K562 (cell line): ENCODE results near the gene DCAF7. TPM values are rescaled to one million over a fixed set of nuclear protein-coding genes. Genes with fewer than 3 reads are reported as not detected.

Experiments
- polyA plus RNA-seq, 8 experiments: library from polyadenylated mRNA; depleted of rRNA in 4 of 8; stranded (reverse) in 5 of 8; unstranded in 3 of 8; fragments of >200 nt; fragmentation: Nextera tagmentation in 2 of 8; fragmentation: Illumina TruSeq in 1 of 8; extraction: Ambion mirVana in 2 of 8; extraction: Trizol in 1 of 8; gene quantifications; 2 replicates each; pipeline versions ENCODE4 v1.2.1 to v1.2.3, GENCODE V29; 2011 to 2014; ENCODE audit warnings: inconsistent platforms in 1 of 8, missing spikeins in 1 of 8
- small RNA-seq: library from RNA; depleted of rRNA; stranded (forward); fragments of <200 nt; gene quantifications from one replicate; pipeline ENCODE3, GENCODE V24; 2014
- total RNA-seq, 7 experiments: library from RNA; depleted of rRNA in 6 of 7; stranded (reverse); fragments of >200 nt in 6 of 7; fragmentation: Illumina TruSeq in 2 of 7; extraction: Trizol in 2 of 7; gene quantifications; 2 replicates each; pipeline versions ENCODE4 v1.2.1 to v1.2.3, GENCODE V29; 2011 to 2021; ENCODE audit warnings: low replicate concordance in 1 of 7

The DCAF7 gene
- total and polyA plus RNA-seq, 9 of the 15 experiments (the other 6 are each of a cell fraction or from before 2014, with no cell fraction given) = 30.8 to 123 (median 40.2) TPM

Small RNA genes lying within 50 kb of the gene (small RNA-seq; reads per million reads assigned to genes)
- gene RNU6-288P = not detected

Other genes with a start within 250 kb of the DCAF7 start
Only the 7 nearest of the 9 such genes appear.
- gene CYB561, start 104.2 kb upstream of the DCAF7 start, total RNA-seq (2014; rRNA removed) = 21.0 and 25.8 TPM in 2 replicates
- 11.9 and 12.8 TPM in 2 replicates for gene CYB561, start 104.2 kb upstream of the DCAF7 start, total RNA-seq (2014; rRNA removed; fragmentation: Illumina TruSeq; extraction: Trizol)
- 15.8 and 17.4 TPM in 2 replicates for gene CYB561, start 104.2 kb upstream of the DCAF7 start, total RNA-seq (2015; rRNA removed; fragmentation: Illumina TruSeq; extraction: Trizol)
- gene CYB561, start 104.2 kb upstream of the DCAF7 start, total RNA-seq (2021) = 26.3 and 30.8 TPM in 2 replicates
- gene CYB561, start 104.2 kb upstream of the DCAF7 start, polyA plus RNA-seq (2011; rRNA removed) = 15.0 and 16.5 TPM in 2 replicates
- 21.6 and 25.2 TPM in 2 replicates for gene CYB561, start 104.2 kb upstream of the DCAF7 start, polyA plus RNA-seq (2014; fragmentation: Illumina TruSeq; extraction: Trizol)
- 1 to 10 TPM; 4.0 to 4.9 TPM for gene CYB561, start 104.2 kb upstream of the DCAF7 start, polyA plus RNA-seq (2014; fragmentation: Nextera tagmentation; extraction: Ambion mirVana)
- 27.9 and 31.3 TPM in 2 replicates for gene CYB561, start 104.2 kb upstream of the DCAF7 start, polyA plus RNA-seq (2014; rRNA removed)
- gene ACE, start 73.4 kb upstream of the DCAF7 start, total RNA-seq (2014; rRNA removed) = 0.61 and 2.5 TPM in 2 replicates
- 0.18 and 0.29 TPM in 2 replicates for gene ACE, start 73.4 kb upstream of the DCAF7 start, total RNA-seq (2014; rRNA removed; fragmentation: Illumina TruSeq; extraction: Trizol)
- 0.34 and 0.54 TPM in 2 replicates for gene ACE, start 73.4 kb upstream of the DCAF7 start, total RNA-seq (2015; rRNA removed; fragmentation: Illumina TruSeq; extraction: Trizol)
- 1.6 and 1.8 TPM in 2 replicates for gene ACE, start 73.4 kb upstream of the DCAF7 start, total RNA-seq (2021)
- gene ACE, start 73.4 kb upstream of the DCAF7 start, polyA plus RNA-seq (2011; rRNA removed) = 0.22 and 0.29 TPM in 2 replicates
- 0.39 and 0.53 TPM in 2 replicates for gene ACE, start 73.4 kb upstream of the DCAF7 start, polyA plus RNA-seq (2014; fragmentation: Illumina TruSeq; extraction: Trizol)
- under 1 TPM in 1 of 2 experiments, not detected in 1; 0.07 TPM for gene ACE, start 73.4 kb upstream of the DCAF7 start, polyA plus RNA-seq (2014; fragmentation: Nextera tagmentation; extraction: Ambion mirVana)
- gene ACE, start 73.4 kb upstream of the DCAF7 start, polyA plus RNA-seq (2014; rRNA removed) = 0.71 and 1.7 TPM in 2 replicates
- gene KCNH6, start 27.1 kb upstream of the DCAF7 start, total RNA-seq (2014; rRNA removed) = not detected in 2 replicates
- not detected in 2 replicates for gene KCNH6, start 27.1 kb upstream of the DCAF7 start, total RNA-seq (2014; rRNA removed; fragmentation: Illumina TruSeq; extraction: Trizol)
- not detected in 2 replicates for gene KCNH6, start 27.1 kb upstream of the DCAF7 start, total RNA-seq (2015; rRNA removed; fragmentation: Illumina TruSeq; extraction: Trizol)
- not detected in 2 replicates for gene KCNH6, start 27.1 kb upstream of the DCAF7 start, total RNA-seq (2021)
- gene KCNH6, start 27.1 kb upstream of the DCAF7 start, polyA plus RNA-seq (2011; rRNA removed) = not detected in 2 replicates
- not detected in 2 replicates for gene KCNH6, start 27.1 kb upstream of the DCAF7 start, polyA plus RNA-seq (2014; fragmentation: Illumina TruSeq; extraction: Trizol)
- not detected for gene KCNH6, start 27.1 kb upstream of the DCAF7 start, polyA plus RNA-seq (2014; fragmentation: Nextera tagmentation; extraction: Ambion mirVana)
- not detected in 2 replicates for gene KCNH6, start 27.1 kb upstream of the DCAF7 start, polyA plus RNA-seq (2014; rRNA removed)
- 18.7 and 23.9 TPM in 2 replicates for gene TACO1, start 50.4 kb downstream of the DCAF7 start, total RNA-seq (2014; rRNA removed)
- gene TACO1, start 50.4 kb downstream of the DCAF7 start, total RNA-seq (2014; rRNA removed; fragmentation: Illumina TruSeq; extraction: Trizol) = 24.7 and 25.2 TPM in 2 replicates
- gene TACO1, start 50.4 kb downstream of the DCAF7 start, total RNA-seq (2015; rRNA removed; fragmentation: Illumina TruSeq; extraction: Trizol) = 29.6 and 30.9 TPM in 2 replicates
- 40.8 and 42.1 TPM in 2 replicates for gene TACO1, start 50.4 kb downstream of the DCAF7 start, total RNA-seq (2021)
- 26.9 and 33.2 TPM in 2 replicates for gene TACO1, start 50.4 kb downstream of the DCAF7 start, polyA plus RNA-seq (2011; rRNA removed)
- 31.9 and 40.3 TPM in 2 replicates for gene TACO1, start 50.4 kb downstream of the DCAF7 start, polyA plus RNA-seq (2014; fragmentation: Illumina TruSeq; extraction: Trizol)
- gene TACO1, start 50.4 kb downstream of the DCAF7 start, polyA plus RNA-seq (2014; fragmentation: Nextera tagmentation; extraction: Ambion mirVana) = 10 to 100 TPM; 10.3 to 10.4 TPM
- gene TACO1, start 50.4 kb downstream of the DCAF7 start, polyA plus RNA-seq (2014; rRNA removed) = 41.6 and 42.3 TPM in 2 replicates
- 11.7 and 14.6 TPM in 2 replicates for gene MAP3K3, start 71.9 kb downstream of the DCAF7 start, total RNA-seq (2014; rRNA removed)
- gene MAP3K3, start 71.9 kb downstream of the DCAF7 start, total RNA-seq (2014; rRNA removed; fragmentation: Illumina TruSeq; extraction: Trizol) = 9.0 and 9.4 TPM in 2 replicates
- 12.7 and 12.8 TPM in 2 replicates for gene MAP3K3, start 71.9 kb downstream of the DCAF7 start, total RNA-seq (2015; rRNA removed; fragmentation: Illumina TruSeq; extraction: Trizol)
- gene MAP3K3, start 71.9 kb downstream of the DCAF7 start, total RNA-seq (2021) = 15.0 and 16.5 TPM in 2 replicates
- gene MAP3K3, start 71.9 kb downstream of the DCAF7 start, polyA plus RNA-seq (2011; rRNA removed) = 13.4 and 14.4 TPM in 2 replicates
- gene MAP3K3, start 71.9 kb downstream of the DCAF7 start, polyA plus RNA-seq (2014; fragmentation: Illumina TruSeq; extraction: Trizol) = 12.1 and 12.9 TPM in 2 replicates
- 1 to 10 TPM in 1 of 2 experiments, under 1 TPM in 1; 0.69 to 1.7 TPM for gene MAP3K3, start 71.9 kb downstream of the DCAF7 start, polyA plus RNA-seq (2014; fragmentation: Nextera tagmentation; extraction: Ambion mirVana)
- 11.1 and 12.3 TPM in 2 replicates for gene MAP3K3, start 71.9 kb downstream of the DCAF7 start, polyA plus RNA-seq (2014; rRNA removed)
- 7.6 and 8.7 TPM in 2 replicates for gene LIMD2, start 149.6 kb downstream of the DCAF7 start, total RNA-seq (2014; rRNA removed)
- 0.70 and 0.76 TPM in 2 replicates for gene LIMD2, start 149.6 kb downstream of the DCAF7 start, total RNA-seq (2014; rRNA removed; fragmentation: Illumina TruSeq; extraction: Trizol)
- gene LIMD2, start 149.6 kb downstream of the DCAF7 start, total RNA-seq (2015; rRNA removed; fragmentation: Illumina TruSeq; extraction: Trizol) = 2.1 and 2.7 TPM in 2 replicates
- gene LIMD2, start 149.6 kb downstream of the DCAF7 start, total RNA-seq (2021) = 8.7 and 11.2 TPM in 2 replicates
- gene LIMD2, start 149.6 kb downstream of the DCAF7 start, polyA plus RNA-seq (2011; rRNA removed) = 5.6 and 5.8 TPM in 2 replicates
- 2.8 and 4.9 TPM in 2 replicates for gene LIMD2, start 149.6 kb downstream of the DCAF7 start, polyA plus RNA-seq (2014; fragmentation: Illumina TruSeq; extraction: Trizol)
- gene LIMD2, start 149.6 kb downstream of the DCAF7 start, polyA plus RNA-seq (2014; fragmentation: Nextera tagmentation; extraction: Ambion mirVana) = under 1 TPM; 0.07 to 0.18 TPM
- gene LIMD2, start 149.6 kb downstream of the DCAF7 start, polyA plus RNA-seq (2014; rRNA removed) = 8.7 and 11.1 TPM in 2 replicates
- gene STRADA, start 191.3 kb downstream of the DCAF7 start, total RNA-seq (2014; rRNA removed) = 10.6 and 12.9 TPM in 2 replicates
- 19.4 and 21.5 TPM in 2 replicates for gene STRADA, start 191.3 kb downstream of the DCAF7 start, total RNA-seq (2014; rRNA removed; fragmentation: Illumina TruSeq; extraction: Trizol)
- 18.7 and 20.5 TPM in 2 replicates for gene STRADA, start 191.3 kb downstream of the DCAF7 start, total RNA-seq (2015; rRNA removed; fragmentation: Illumina TruSeq; extraction: Trizol)
- gene STRADA, start 191.3 kb downstream of the DCAF7 start, total RNA-seq (2021) = 21.2 and 22.5 TPM in 2 replicates
- gene STRADA, start 191.3 kb downstream of the DCAF7 start, polyA plus RNA-seq (2011; rRNA removed) = 33.0 and 46.3 TPM in 2 replicates
- gene STRADA, start 191.3 kb downstream of the DCAF7 start, polyA plus RNA-seq (2014; fragmentation: Illumina TruSeq; extraction: Trizol) = 28.9 and 30.4 TPM in 2 replicates
- gene STRADA, start 191.3 kb downstream of the DCAF7 start, polyA plus RNA-seq (2014; fragmentation: Nextera tagmentation; extraction: Ambion mirVana) = 10 to 100 TPM in 1 of 2 experiments, 1 to 10 TPM in 1; 6.6 to 12.5 TPM
- gene STRADA, start 191.3 kb downstream of the DCAF7 start, polyA plus RNA-seq (2014; rRNA removed) = 19.6 and 20.2 TPM in 2 replicates